Pancreas (tissue), 10 donors: ENCODE results near the gene KIF23. TPM values are rescaled to one million over a fixed set of nuclear protein-coding genes. Genes with fewer than 3 reads are reported as not detected.
A peak's percentile ranks its signal among the peaks of the same experiment; 100 is the strongest.

Experiments used
- ATAC-seq, 4 donors: fragments of 200-7000 bp; cut with Tn5 transposase; one replicate each; pipeline versions ENCODE4 v1.8.0 to v1.9.1; 2020; ENCODE audit warnings: mild to moderate bottlenecking in 4 of 4, moderate library complexity in 4 of 4
- DNase-seq, 6 donors: peaks; one replicate each; pipeline ENCODE4 v3.0.0-alpha.2; 2020
- FAIRE-seq: peaks from 2 replicates; lab custom pipeline; 2012; peaks lifted over from hg19 to GRCh38; lab: Jason Lieb, UNC
- H3K27ac ChIP-seq, 4 donors: fragments of 200-600 bp; sonication (generic); 1 replicate in 3 of 4; 2 replicates in 1 of 4; pipeline versions ENCODE4 v1.5.0 to v1.8.0; 2020
- H3K27me3 ChIP-seq, 4 donors: fragments of 200-600 bp; one replicate each; pipeline ENCODE4 v1.8.0; 2021
- H3K36me3 ChIP-seq, 3 donors: fragments of 200-600 bp; sonication (generic) in 1 of 3; one replicate each; pipeline versions ENCODE4 v1.5.0 to v1.8.0; 2020 to 2021
- H3K4me1 ChIP-seq, 3 donors: fragments of 200-600 bp; one replicate each; pipeline ENCODE4 v1.8.0; 2021
- H3K4me3 ChIP-seq, 4 donors: fragments of 200-600 bp; sonication (generic) in 2 of 4; one replicate each; pipeline versions ENCODE4 v1.5.0 to v1.8.0; 2020 to 2021
- H3K9me3 ChIP-seq, 4 donors: fragments of 200-600 bp; one replicate each; pipeline ENCODE4 v1.8.0; 2021
- CTCF ChIP-seq, 4 donors: fragments of 200-600 bp; sonication (generic) in 3 of 4; IDR thresholded peaks; one replicate each; pipeline versions ENCODE4 v1.5.0 to v1.8.0; 2021; ENCODE audit warnings: antibody characterized with exemption in 4 of 4
- WGBS, 2 donors: extraction: QIAGEN DNeasy Blood & Tissue Kit; methylation state at CpG; one replicate each; pipeline ENCODE4 v1.1.7; 2013; 5-methylcytosine and 5-hydroxymethylcytosine counted together
- intact Hi-C, 3 donors: fragments of 100-400 bp; cut with DNase I; formaldehyde crosslinking; loops; one replicate each; pipeline versions ENCODE4 v1.11.1 to v1.14.2; 2022
- polyA plus RNA-seq, 2 donors: library from polyadenylated mRNA; stranded (reverse); fragments of 200-250 nt; gene quantifications; one replicate each; pipeline ENCODE4 v1.2.3, GENCODE V29; 2013
- total RNA-seq, 6 donors: library from RNA; stranded (reverse); fragmentation: NEBNext Ultra II Directional in 4 of 6; extraction: Animal tissue kit (Norgen Biotek cat#: 25700) in 4 of 6; gene quantifications; one replicate each; pipeline versions ENCODE4 v1.2.1 to v1.2.4, GENCODE V29; 2021 to 2023
- donor health status: healthy with polysubstance abuse.
- donor health status: DM: no; HTN: no; CAD: no; lungs with moderate emphysema.
- donor health status: DM: no; HTN: no; CAD: no.
- donor health status: control.
- donor health status: control.
- donor health status: Bipolar disorder and iron deficiency.
- donor health status: DM: yes; HTN: yes; CAD: no.
- donor health status: DM: no; HTN: no; CAD: no.
- donor health status: DM: no; HTN: no; CAD: no.
- donor health status: DM: yes; HTN: yes; CAD: no.

Gene KIF23
- total and polyA plus RNA-seq, 8 donors = 0.19 to 2.0 (median 0.88) TPM

GRCh38 chr15:69384626-69385598 is 29.2 kb upstream of the KIF23 start:
- H3K9me3 ChIP-seq = no peaks in the 10 kb centered on the region
- WGBS, 2 donors = 90 to 91% methylated on average over 12 of the region's 12 CpGs
- intact Hi-C loops = no loop called here

GRCh38 chr15:69385831-69386230 is 28.3 kb upstream of the KIF23 start:
- H3K4me1 ChIP-seq = no peaks in the 10 kb centered on the region
- H3K4me3 ChIP-seq = no peak overlapping the region
- H3K9me3 ChIP-seq = no peaks in the 10 kb centered on the region
- H3K27ac ChIP-seq = no peak overlapping the region
- H3K36me3 ChIP-seq = no peaks in the 10 kb centered on the region
- ATAC-seq (no peak), FAIRE-seq (no peak), DNase-seq (no peak)
- 93 to 95% methylated on average over 2 of the region's 2 CpGs for WGBS, 2 donors
- no peaks in the 10 kb centered on the region for H3K27me3 ChIP-seq
- TF ChIP-seq CTCF (IDR thresholded peaks at IDR 0.05) = no peak
- intact Hi-C loops = no loop called here

More at GRCh38 chr15:69384626-69385598, 29.2 kb upstream of the KIF23 start:
- no peak for ATAC-seq
- H3K4me3 ChIP-seq = no peak overlapping the region
- no peak for TF ChIP-seq CTCF (IDR thresholded peaks at IDR 0.05)
- DNase-seq = no peak
- FAIRE-seq = no peak
- H3K27me3 ChIP-seq = no peaks in the 10 kb centered on the region
- H3K27ac ChIP-seq = no peak overlapping the region
- no peaks in the 10 kb centered on the region for H3K4me1 ChIP-seq
- no peaks in the 10 kb centered on the region for H3K36me3 ChIP-seq

DNA sequence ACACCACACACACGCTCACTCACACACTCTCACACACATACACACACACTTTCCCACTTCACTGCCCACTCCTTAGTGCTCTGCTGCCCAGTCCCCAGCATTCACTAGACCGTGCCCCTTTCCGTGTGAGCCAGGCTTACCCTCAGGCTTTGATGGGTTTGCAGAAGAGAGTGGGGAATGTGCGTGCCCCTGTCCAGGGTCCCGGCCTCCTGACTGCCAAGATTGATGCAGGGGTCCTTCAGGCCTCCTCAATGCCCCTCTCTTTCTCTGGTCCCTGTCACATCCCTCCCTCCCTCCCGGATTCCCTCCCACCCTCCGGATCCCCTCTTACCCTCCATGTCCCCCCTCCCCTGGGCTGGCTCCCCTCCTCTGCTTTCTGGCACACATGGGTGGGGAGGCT is 27.9 kb upstream of the KIF23 start:
- FAIRE-seq = no peak

GRCh38 chr15:69388260-69388705 is 25.9 kb upstream of the KIF23 start:
- H3K4me3 ChIP-seq = no peak overlapping the region
- H3K36me3 ChIP-seq = no peaks in the 10 kb centered on the region
- no peaks in the 10 kb centered on the region for H3K27me3 ChIP-seq
- FAIRE-seq (no peak), ATAC-seq (no peak), DNase-seq (no peak)
- intact Hi-C loops = no loop called here
- no peaks in the 10 kb centered on the region for H3K9me3 ChIP-seq
- no peak overlapping the region for H3K27ac ChIP-seq
- H3K4me1 ChIP-seq = no peaks in the 10 kb centered on the region
- TF ChIP-seq CTCF (IDR thresholded peaks at IDR 0.05) = no peak
- 83 to 85% methylated on average over 6 of the region's 6 CpGs for WGBS, 2 donors

More for the DNA sequence above, 27.9 kb upstream of the KIF23 start:
- TF ChIP-seq CTCF (IDR thresholded peaks at IDR 0.05) = no peak
- Histone ChIP-seq H3K4me3 (no peak overlapping the region), H3K27ac (no peak overlapping the region), H3K9me3 (no peaks in the 10 kb centered on the region), H3K4me1 (no peaks in the 10 kb centered on the region), H3K27me3 (no peaks in the 10 kb centered on the region), H3K36me3 (no peaks in the 10 kb centered on the region)
- no peak for ATAC-seq
- intact Hi-C loops = no loop called here
- DNase-seq = no peak
- 83 to 90% methylated on average over 7 of the region's 7 CpGs for WGBS, 2 donors

DNA sequence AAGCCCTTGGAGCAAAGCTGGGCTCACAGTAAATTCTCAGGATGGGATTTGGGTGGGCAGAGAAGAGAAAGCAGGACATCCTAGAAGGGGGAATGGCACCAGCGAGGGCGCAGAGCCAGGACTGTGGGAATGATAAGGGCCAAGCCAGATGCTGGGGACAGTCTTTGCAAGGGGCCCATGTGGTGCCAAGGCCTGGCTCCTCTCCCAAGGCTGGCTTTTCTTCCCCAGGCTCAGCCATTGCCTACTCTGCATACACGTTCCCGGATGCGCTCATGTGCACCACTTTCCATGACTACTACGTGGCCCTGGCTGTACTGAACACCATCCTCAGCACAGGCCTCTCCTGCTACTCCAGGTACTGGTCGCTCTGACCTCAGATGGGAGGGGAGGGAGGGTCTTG is 24.7 kb upstream of the KIF23 start:
- Histone ChIP-seq H3K9me3 (no peaks in the 10 kb centered on the region), H3K4me3 (no peak overlapping the region), H3K4me1 (no peaks in the 10 kb centered on the region), H3K27ac (no peak overlapping the region), H3K27me3 (no peaks in the 10 kb centered on the region), H3K36me3 (no peaks in the 10 kb centered on the region)
- DNase-seq (peak in 5 of 6 donors; percentile 60 to 82 (median 69)), ATAC-seq (peak; percentile 58 to 86 (median 75)), FAIRE-seq (no peak)
- 38 to 57% methylated on average over 7 of the region's 7 CpGs for WGBS, 2 donors
- no peak for TF ChIP-seq CTCF (IDR thresholded peaks at IDR 0.05)
- intact Hi-C loops = no loop called here
